ENCODE measurements around the gene TRAM2.
"Not testable (repeated sequence)": the region's sequence is repeated elsewhere in the genome, so short reads cannot be mapped to it uniquely, and the experiment has no call there.

TRAM2 gene

GRCh38 chr6:52483671-52484003, 93.2 kb downstream of the TRAM2 start:
- no peak for DNase-seq

- no peak for DNase-seq
These were observed 93.8 kb downstream of the TRAM2 start for GRCh38 chr6:52482903-52483670.

DNA sequence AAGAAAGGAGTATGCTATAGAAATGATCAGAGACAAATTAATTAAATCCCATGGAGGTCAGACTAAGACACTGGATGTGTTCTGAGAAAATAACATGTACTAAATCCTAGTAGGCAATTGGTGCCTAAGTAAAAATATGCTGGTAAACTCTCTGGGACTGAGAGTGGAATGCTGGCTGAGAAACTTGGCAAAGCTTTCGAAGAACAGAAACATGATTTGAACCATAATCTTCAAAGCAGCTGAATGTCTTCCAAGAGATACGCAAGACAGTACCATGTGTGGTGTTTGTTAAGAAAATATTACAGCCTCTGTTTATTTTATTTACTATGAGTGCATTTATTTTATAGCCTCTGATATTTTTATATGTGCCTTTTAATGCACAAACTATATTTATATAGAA, 101.6 kb downstream of the TRAM2 start:
- DNase-seq, result no peak

GRCh38 chr6:52474173-52474572, 102.7 kb downstream of the TRAM2 start:
- DNase-seq, result no peak

- DNase-seq, result not testable (repeated sequence)
These were observed 115.7 kb downstream of the TRAM2 start for GRCh38 chr6:52461194-52461593.

- no peak for DNase-seq
These were observed 119.8 kb downstream of the TRAM2 start for GRCh38 chr6:52457096-52457495.

DNA sequence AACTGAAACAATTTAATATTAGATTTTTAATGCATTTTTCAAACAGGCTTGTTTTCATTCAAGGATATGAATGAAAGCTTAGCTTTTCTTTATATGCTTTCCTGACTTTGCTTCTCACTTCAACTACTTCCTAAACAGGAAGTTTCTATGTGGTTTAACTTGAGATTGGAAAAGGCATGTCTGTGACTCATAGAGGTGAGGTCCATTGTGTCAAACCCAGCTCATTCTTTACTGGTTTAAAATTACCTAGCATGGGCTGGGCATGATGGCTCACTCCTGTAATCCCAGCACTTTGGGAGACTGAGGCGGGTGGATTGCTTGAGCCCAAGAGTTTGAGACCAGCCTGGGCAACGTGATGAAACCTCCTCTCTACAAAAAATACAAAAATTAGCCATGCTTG, 122.3 kb downstream of the TRAM2 start:
- DNase-seq, result no peak

Data from fibroblast of skin of scalp (primary cell).